Neural crest cell (in vitro differentiated cells): ENCODE measurements around the gene AFF2. TPM values are rescaled to one million over a fixed set of nuclear protein-coding genes. Genes with fewer than 3 reads are reported as not detected.

ENCODE experiments used
- DNase-seq: peaks from one replicate; pipeline ENCODE4 v3.0.0; 2021; ENCODE audit warnings: low read depth, mixed read lengths, low spot score
- H3K27ac Mint-ChIP-seq: one replicate; pipeline ENCODE4 v1.8.0; 2021; ENCODE audit warnings: mild to moderate bottlenecking, mixed read lengths; ENCODE audit not compliant: unreplicated experiment
- H3K27me3 Mint-ChIP-seq: 2 replicates; pipeline ENCODE4 v1.8.0; 2021; ENCODE audit warnings: low read depth, mild to moderate bottlenecking, mixed read lengths
- H3K36me3 Mint-ChIP-seq: 2 replicates; pipeline ENCODE4 v1.8.0; 2021; ENCODE audit warnings: low read depth, mild to moderate bottlenecking, mixed read lengths
- H3K4me1 Mint-ChIP-seq: 2 replicates; pipeline ENCODE4 v1.8.0; 2021; ENCODE audit warnings: mixed read lengths
- H3K4me3 Mint-ChIP-seq: one replicate; pipeline ENCODE4 v1.8.0; 2021; ENCODE audit warnings: mild to moderate bottlenecking, mixed read lengths
- H3K9me3 Mint-ChIP-seq: 2 replicates; pipeline ENCODE4 v1.8.0; 2021; ENCODE audit warnings: mixed read lengths
- CTCF ChIP-seq: fragments of 200-600 bp; sonication (generic); conservative IDR thresholded peaks from 2 replicates; pipeline ENCODE4 v1.5.0; 2021; ENCODE audit warnings: antibody characterized with exemption, mild to moderate bottlenecking
- total RNA-seq: library from RNA; stranded (reverse); gene quantifications from 2 replicates; pipeline ENCODE4 v1.2.1, GENCODE V29; 2021

AFF2 gene
- total RNA-seq, 1 donor from 2014 or later: 15.4 TPM

- Mint-ChIP-seq H3K27me3 (no peaks in the 10 kb centered on the region), H3K4me3 (no peak overlapping the region), H3K9me3 (peaks cover 9% of the 10 kb centered on the region)
Observed at GRCh38 chrX:148628621-148629020, 128.2 kb downstream of the AFF2 start.

GRCh38 chrX:148629434-148629833 lies 129.0 kb downstream of the AFF2 start:
- DNase-seq: no peak
- H3K27me3 Mint-ChIP-seq: no peaks in the 10 kb centered on the region
- no peak overlapping the region for H3K4me3 Mint-ChIP-seq
- H3K4me1 Mint-ChIP-seq: peaks cover 9% of the 10 kb centered on the region
- no peak overlapping the region for H3K27ac Mint-ChIP-seq
- H3K36me3 Mint-ChIP-seq: no peaks in the 10 kb centered on the region
- H3K9me3 Mint-ChIP-seq: peaks cover 12% of the 10 kb centered on the region
- TF ChIP-seq CTCF: no peak

More at GRCh38 chrX:148628621-148629020, 128.2 kb downstream of the AFF2 start:
- DNase-seq: no peak
- TF ChIP-seq CTCF: no peak
- no peaks in the 10 kb centered on the region for H3K36me3 Mint-ChIP-seq
- no peak overlapping the region for H3K27ac Mint-ChIP-seq
- peaks cover 9% of the 10 kb centered on the region for H3K4me1 Mint-ChIP-seq

- H3K36me3 Mint-ChIP-seq: peaks cover 2% of the 10 kb centered on the region
Observed at GRCh38 chrX:148632444-148632843, 132.0 kb downstream of the AFF2 start.

GRCh38 chrX:148633218-148633908 lies 132.9 kb downstream of the AFF2 start:
- no peak for DNase-seq
- Mint-ChIP-seq H3K4me3 (no peak overlapping the region), H3K4me1 (peaks cover 5% of the 10 kb centered on the region), H3K27ac (no peak overlapping the region), H3K27me3 (no peaks in the 10 kb centered on the region), H3K36me3 (peaks cover 2% of the 10 kb centered on the region), H3K9me3 (peaks cover 9% of the 10 kb centered on the region)
- TF ChIP-seq CTCF: no peak

More at GRCh38 chrX:148632444-148632843, 132.0 kb downstream of the AFF2 start:
- Mint-ChIP-seq H3K4me3 (no peak overlapping the region), H3K27ac (no peak overlapping the region), H3K4me1 (peaks cover 5% of the 10 kb centered on the region), H3K9me3 (peaks cover 7% of the 10 kb centered on the region), H3K27me3 (no peaks in the 10 kb centered on the region)
- DNase-seq: no peak
- no peak for TF ChIP-seq CTCF

- Mint-ChIP-seq H3K27ac (no peak overlapping the region), H3K4me3 (no peak overlapping the region), H3K9me3 (peaks cover 9% of the 10 kb centered on the region), H3K27me3 (no peaks in the 10 kb centered on the region), H3K4me1 (peaks cover 5% of the 10 kb centered on the region), H3K36me3 (peaks cover 2% of the 10 kb centered on the region)
- TF ChIP-seq CTCF: no peak
- DNase-seq: no peak
Observed at GRCh38 chrX:148634591-148634990, 134.2 kb downstream of the AFF2 start.
